ENCODE results near the gene DNAI1. TPM values are rescaled to one million over a fixed set of nuclear protein-coding genes. Genes with fewer than 3 reads are reported as not detected.

Gene DNAI1
- total RNA-seq = under 1 TPM in 1 of 2 donors, not detected in 1; 0.23 TPM

DNA sequence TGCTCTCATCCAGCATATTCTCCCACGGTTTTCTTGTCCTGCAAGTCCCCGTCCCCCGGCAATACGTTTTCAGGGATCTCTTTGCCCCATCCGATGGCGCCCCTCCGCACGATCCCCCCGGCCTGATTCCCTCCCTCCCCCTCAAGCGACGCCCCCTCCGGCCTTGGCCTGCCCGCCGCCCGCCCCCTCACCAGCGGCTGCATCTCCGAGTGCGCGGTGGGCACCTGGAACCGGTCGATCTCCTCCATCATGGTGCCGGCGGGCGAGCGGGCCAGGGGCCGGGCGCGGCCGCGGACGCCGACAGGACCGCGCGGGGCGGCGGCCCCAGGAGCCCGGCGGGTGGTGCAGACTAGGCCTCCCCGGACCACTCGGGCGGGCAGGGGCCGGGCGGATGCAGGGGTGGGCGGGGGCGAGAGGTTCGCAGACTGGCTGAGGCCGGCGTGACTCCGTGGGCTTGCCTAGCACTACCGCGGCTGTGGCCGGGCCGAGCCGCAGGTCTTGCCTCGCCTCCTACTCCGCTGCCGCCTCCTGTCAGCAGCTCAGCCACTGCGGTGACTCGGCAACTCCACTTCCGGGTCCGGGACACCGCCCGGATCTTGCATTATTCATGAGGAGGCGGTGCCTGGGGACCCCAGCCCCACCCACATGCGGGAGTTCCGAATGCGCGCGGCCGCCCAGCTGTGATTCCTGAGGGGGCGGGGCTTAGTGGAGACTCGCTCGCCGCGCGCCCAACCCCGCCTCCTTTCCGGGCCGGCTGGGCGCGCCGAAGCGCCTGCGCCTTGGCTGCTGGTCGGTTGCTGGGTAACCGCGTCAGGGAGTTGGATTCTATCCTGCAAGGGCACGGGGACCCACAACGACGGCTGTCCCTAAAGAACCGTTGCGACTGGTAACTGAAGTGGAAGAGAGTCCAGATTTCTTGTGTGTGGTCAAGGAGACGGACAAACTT, at the start of gene DNAI1, which contains the start of gene FAM219A:
DNAI1 (plus strand) TSS at position 793 of the 946 bp plus-strand sequence. CDS start 201 bp downstream, outside the sequence.
FAM219A (minus strand) TSS at position 558 of the 946 bp plus-strand sequence; CDS start at position 251, 307 bp downstream.
- Mint-ChIP-seq H3K27ac (peak within 1 kb of the TSS; percentile 47), H3K4me3 (peak within 1 kb of the TSS; percentile 90 to 93), H3K36me3 (ENCODE audit: insufficient read depth in 2 of 2) (no peaks in the 10 kb centered on the region), H3K27me3 (ENCODE audit: low read depth) (peaks cover 16% of the 10 kb centered on the region), H3K4me1 (ENCODE audit: low read depth) (peaks cover 67% of the 10 kb centered on the region), H3K9me3 (no peaks in the 10 kb centered on the region)
- ATAC-seq (replicated peaks in 1 of 2) (peak; percentile 94 to 95), DNase-seq (peak; percentile 98 to 100)

GRCh38 chr9:34409154-34409553, 49.5 kb upstream of the DNAI1 start:
- no peaks in the 10 kb centered on the region for H3K4me1 Mint-ChIP-seq (ENCODE audit: low read depth)
- H3K4me3 Mint-ChIP-seq = no peak overlapping the region
- no peaks in the 10 kb centered on the region for H3K27me3 Mint-ChIP-seq (ENCODE audit: low read depth)
- DNase-seq (no peak), ATAC-seq (replicated peaks in 1 of 2) (no peak)
- no peaks in the 10 kb centered on the region for H3K36me3 Mint-ChIP-seq (ENCODE audit: insufficient read depth in 2 of 2)
- H3K9me3 Mint-ChIP-seq = peaks cover 0 to 1% of the 10 kb centered on the region in 2 donors
- H3K27ac Mint-ChIP-seq = no peak overlapping the region

DNA sequence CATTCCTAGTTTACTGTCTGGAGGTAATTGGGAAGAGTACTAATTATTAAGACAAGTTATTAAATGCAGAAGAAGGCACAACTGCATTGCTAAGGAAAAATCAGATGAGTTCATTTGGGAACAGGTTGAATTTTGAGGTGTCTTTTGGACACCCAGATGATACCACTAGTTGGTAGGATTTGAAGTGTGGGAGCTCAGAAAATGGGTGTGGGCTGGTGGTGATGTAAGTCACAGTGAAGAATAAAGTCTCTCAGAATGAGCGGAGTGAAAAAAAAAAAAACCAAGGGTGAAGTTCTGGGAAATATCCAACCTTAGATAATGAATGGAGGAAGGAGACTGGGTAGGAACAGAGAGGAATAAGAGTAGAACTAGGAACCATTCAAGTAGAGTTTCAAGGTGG, 46.3 kb upstream of the DNAI1 start:
- H3K36me3 Mint-ChIP-seq (ENCODE audit: insufficient read depth in 2 of 2) = no peaks in the 10 kb centered on the region
- H3K4me1 Mint-ChIP-seq (ENCODE audit: low read depth) = no peaks in the 10 kb centered on the region
- DNase-seq (no peak), ATAC-seq (replicated peaks in 1 of 2) (no peak)
- H3K27ac Mint-ChIP-seq = no peak overlapping the region
- H3K4me3 Mint-ChIP-seq = no peak overlapping the region
- no peaks in the 10 kb centered on the region for H3K27me3 Mint-ChIP-seq (ENCODE audit: low read depth)
- H3K9me3 Mint-ChIP-seq = peaks cover 0 to 1% of the 10 kb centered on the region in 2 donors

DNA sequence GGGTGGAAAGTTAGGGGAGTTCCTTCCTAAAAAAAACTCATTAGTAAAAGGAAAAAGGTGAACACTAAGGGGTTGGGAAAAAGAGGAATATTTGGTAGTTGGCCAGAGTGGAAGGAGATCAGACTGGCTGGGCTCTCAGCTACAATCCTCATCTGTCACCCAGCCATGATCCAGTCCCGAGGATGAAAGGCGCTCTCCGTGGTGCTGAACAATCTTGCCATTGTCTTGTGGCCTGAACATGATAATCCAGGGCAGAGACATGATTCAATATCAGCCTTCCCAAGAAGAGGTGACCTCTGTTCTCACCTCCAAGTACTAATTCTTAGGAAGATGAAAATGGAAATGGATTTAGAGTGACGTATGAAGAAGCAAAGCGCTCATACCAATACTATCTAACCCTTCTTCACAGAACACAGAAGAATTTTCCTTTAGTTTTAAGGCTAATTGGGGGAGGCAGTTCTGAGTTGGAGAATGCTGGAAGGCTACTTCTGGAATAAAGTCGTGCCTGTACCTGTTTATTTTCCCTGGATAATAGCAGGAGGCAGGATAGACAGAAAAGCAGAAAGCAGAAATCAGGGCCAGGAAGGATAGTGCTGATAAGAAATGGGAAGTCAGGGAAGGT, 45.3 kb upstream of the DNAI1 start:
- H3K36me3 Mint-ChIP-seq (ENCODE audit: insufficient read depth in 2 of 2) = no peaks in the 10 kb centered on the region
- ATAC-seq (replicated peaks in 1 of 2) (no peak), DNase-seq (peak; percentile 30 to 41)
- no peaks in the 10 kb centered on the region for H3K27me3 Mint-ChIP-seq (ENCODE audit: low read depth)
- H3K4me3 Mint-ChIP-seq = no peak overlapping the region
- no peaks in the 10 kb centered on the region for H3K4me1 Mint-ChIP-seq (ENCODE audit: low read depth)
- peaks cover 0 to 1% of the 10 kb centered on the region in 2 donors for H3K9me3 Mint-ChIP-seq
- no peak overlapping the region for H3K27ac Mint-ChIP-seq

- Mint-ChIP-seq H3K4me3 (no peak overlapping the region), H3K27me3 (ENCODE audit: low read depth) (no peaks in the 10 kb centered on the region), H3K36me3 (ENCODE audit: insufficient read depth in 2 of 2) (no peaks in the 10 kb centered on the region), H3K4me1 (ENCODE audit: low read depth) (no peaks in the 10 kb centered on the region), H3K27ac (no peak overlapping the region), H3K9me3 (peaks cover 0 to under 1% of the 10 kb centered on the region in 2 donors)
- DNase-seq (no peak), ATAC-seq (replicated peaks in 1 of 2) (no peak)
Observed at GRCh38 chr9:34417734-34418133, 40.9 kb upstream of the DNAI1 start.

DNA sequence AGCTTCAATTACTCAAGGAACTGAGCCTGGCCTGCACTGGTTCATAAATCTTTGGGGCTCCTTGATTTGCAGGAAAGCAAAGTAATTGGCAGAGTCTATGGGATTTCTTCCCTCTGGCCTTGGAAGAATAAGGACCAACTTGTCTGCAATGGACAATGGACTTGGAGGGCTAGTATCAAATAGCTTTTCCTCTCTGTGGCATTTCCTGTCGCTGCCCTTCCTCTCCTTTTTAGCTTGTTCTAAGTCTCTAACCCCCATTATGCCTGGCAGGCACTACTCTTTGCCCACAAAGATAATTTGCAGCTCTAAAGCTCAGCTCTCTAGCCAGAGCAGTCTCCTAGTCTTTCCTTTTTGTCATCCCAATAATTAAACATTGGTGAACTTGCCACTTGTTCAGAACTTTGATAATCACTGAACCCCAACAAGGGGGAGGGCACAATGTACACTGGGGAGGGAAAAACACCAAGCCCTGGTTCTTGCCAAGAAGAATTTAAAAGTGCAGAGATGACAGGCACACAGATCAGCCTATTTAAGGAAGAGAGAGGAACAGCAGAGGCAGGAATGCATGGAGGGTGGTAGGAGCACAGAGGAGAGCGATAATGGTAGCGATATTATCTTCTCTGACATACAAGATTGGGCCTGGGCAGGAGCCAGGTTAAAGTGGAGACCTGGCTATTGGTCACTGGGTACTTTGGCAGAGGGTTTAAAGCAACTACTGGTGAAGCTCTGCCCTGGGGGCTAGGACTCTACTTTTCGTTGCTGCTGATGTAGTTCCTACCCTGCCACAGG, 38.7 kb upstream of the DNAI1 start:
- Mint-ChIP-seq H3K27me3 (ENCODE audit: low read depth) (no peaks in the 10 kb centered on the region), H3K4me3 (no peak overlapping the region), H3K9me3 (no peaks in the 10 kb centered on the region), H3K27ac (no peak overlapping the region), H3K4me1 (ENCODE audit: low read depth) (no peaks in the 10 kb centered on the region), H3K36me3 (ENCODE audit: insufficient read depth in 2 of 2) (no peaks in the 10 kb centered on the region)
- no peak for ATAC-seq (replicated peaks in 1 of 2)
- DNase-seq = no peak

DNA sequence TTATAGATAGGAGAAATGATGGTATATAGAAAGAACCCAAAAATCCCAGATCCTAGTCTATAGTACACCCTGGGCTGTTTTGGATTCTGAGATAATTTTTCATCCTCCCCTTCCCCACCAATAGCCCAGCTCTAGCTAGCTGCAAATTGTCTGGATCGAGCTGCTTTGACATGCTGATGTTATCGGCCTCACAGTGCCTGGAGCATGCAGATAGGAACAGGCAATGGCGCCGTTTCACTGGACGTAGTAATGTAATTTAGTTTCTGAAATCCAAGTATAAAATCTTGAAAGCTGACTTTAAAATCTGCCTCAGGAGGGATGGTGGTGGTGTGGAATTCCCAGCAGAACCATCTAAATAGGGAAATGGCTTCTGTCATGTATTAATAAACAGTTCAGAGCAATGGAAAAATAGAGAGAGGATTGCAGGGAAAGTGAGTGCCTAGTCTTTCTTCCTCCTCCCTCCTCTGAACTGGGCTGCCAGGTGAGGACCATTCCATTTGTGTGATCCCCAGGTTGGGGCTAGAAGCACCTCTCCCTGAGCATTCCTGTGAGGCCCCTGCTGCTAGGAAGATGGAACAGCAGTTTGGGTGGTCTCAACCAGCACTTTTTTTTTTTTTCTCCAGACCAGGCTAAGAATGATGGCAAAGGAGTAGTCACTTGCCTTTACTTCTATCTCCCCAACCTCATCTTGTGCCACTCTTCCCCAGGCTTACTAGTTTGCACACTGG, 32.1 kb upstream of the DNAI1 start:
- H3K27ac Mint-ChIP-seq = no peak overlapping the region
- ATAC-seq (replicated peaks in 1 of 2) (no peak), DNase-seq (no peak)
- H3K36me3 Mint-ChIP-seq (ENCODE audit: insufficient read depth in 2 of 2) = no peaks in the 10 kb centered on the region
- no peaks in the 10 kb centered on the region for H3K4me1 Mint-ChIP-seq (ENCODE audit: low read depth)
- no peaks in the 10 kb centered on the region for H3K27me3 Mint-ChIP-seq (ENCODE audit: low read depth)
- H3K9me3 Mint-ChIP-seq = no peaks in the 10 kb centered on the region
- H3K4me3 Mint-ChIP-seq = no peak overlapping the region

DNA sequence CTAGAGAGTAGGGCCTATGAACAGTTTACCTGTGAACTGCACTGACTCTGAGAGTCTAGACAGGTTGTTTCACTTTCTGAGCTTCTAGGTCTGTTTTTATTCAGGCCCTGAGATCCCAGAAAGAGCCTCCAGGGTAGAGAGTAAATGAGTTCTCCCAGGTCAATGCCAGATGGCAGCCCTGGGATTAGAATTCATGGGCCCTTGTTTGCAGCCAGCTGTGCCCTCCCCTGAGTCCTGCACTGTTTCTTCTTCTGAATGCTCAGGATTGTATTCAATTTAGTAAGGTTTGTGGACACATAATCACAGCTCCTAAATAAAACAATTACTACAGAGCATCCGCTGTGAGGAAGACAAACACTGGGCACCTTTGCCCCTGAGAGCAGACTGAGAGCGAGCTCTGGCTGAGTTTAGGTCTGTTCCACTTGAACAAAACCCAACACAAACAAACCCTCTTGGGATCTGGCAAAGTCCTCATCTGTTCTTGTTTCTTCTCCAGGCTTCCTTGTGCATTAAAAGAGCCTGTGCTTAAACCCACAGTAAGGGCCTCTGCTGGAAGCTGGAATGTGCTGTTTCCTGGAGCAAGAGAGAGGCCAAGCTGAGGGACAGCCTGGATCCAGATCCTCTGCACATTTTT, 30.2 kb upstream of the DNAI1 start:
- DNase-seq = no peak
- no peak overlapping the region for H3K4me3 Mint-ChIP-seq
- no peak overlapping the region for H3K27ac Mint-ChIP-seq
- H3K4me1 Mint-ChIP-seq (ENCODE audit: low read depth) = no peaks in the 10 kb centered on the region
- no peaks in the 10 kb centered on the region for H3K9me3 Mint-ChIP-seq
- ATAC-seq (replicated peaks in 1 of 2) = no peak
- H3K27me3 Mint-ChIP-seq (ENCODE audit: low read depth) = no peaks in the 10 kb centered on the region
- H3K36me3 Mint-ChIP-seq (ENCODE audit: insufficient read depth in 2 of 2) = no peaks in the 10 kb centered on the region

DNA sequence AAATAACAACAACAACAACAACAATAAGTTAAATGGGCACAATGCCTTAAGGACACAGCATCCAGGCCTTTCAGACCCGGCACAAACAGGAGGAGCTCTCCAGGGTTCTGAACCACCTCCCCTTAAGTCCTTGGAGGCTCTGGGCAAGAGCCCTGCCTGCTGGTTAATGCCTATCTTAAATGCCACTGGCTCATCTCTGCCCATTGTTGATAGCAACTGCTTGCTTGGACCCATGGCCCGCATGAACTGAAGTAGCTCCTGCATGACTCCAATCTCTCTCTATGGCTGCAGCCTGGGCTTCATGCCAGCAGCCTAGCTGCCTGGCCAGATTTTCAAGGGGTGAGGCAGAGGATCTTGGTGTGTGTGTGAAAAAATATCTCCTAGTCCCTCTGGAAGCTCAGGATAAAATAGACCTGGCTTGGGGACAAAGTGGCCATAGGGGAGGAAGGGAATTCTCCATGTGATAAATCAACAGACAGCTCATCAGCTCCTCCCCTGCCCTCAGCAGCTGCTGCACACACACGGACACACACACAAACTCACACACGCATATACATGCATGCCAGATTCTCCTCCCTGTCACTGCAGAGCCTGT, 27.7 kb upstream of the DNAI1 start:
- Mint-ChIP-seq H3K9me3 (no peaks in the 10 kb centered on the region), H3K36me3 (ENCODE audit: insufficient read depth in 2 of 2) (no peaks in the 10 kb centered on the region), H3K4me1 (ENCODE audit: low read depth) (no peaks in the 10 kb centered on the region), H3K4me3 (no peak overlapping the region), H3K27me3 (ENCODE audit: low read depth) (no peaks in the 10 kb centered on the region), H3K27ac (no peak overlapping the region)
- DNase-seq (peak; percentile 7 to 18), ATAC-seq (replicated peaks in 1 of 2) (no peak)

- H3K27me3 Mint-ChIP-seq (ENCODE audit: low read depth) = no peaks in the 10 kb centered on the region
- no peaks in the 10 kb centered on the region for H3K36me3 Mint-ChIP-seq (ENCODE audit: insufficient read depth in 2 of 2)
- no peaks in the 10 kb centered on the region for H3K9me3 Mint-ChIP-seq
- H3K27ac Mint-ChIP-seq = no peak overlapping the region
- H3K4me1 Mint-ChIP-seq (ENCODE audit: low read depth) = no peaks in the 10 kb centered on the region
- no peak overlapping the region for H3K4me3 Mint-ChIP-seq
- ATAC-seq (replicated peaks in 1 of 2) (no peak), DNase-seq (no peak)
Observed at GRCh38 chr9:34431667-34432066, 26.9 kb upstream of the DNAI1 start.

DNA sequence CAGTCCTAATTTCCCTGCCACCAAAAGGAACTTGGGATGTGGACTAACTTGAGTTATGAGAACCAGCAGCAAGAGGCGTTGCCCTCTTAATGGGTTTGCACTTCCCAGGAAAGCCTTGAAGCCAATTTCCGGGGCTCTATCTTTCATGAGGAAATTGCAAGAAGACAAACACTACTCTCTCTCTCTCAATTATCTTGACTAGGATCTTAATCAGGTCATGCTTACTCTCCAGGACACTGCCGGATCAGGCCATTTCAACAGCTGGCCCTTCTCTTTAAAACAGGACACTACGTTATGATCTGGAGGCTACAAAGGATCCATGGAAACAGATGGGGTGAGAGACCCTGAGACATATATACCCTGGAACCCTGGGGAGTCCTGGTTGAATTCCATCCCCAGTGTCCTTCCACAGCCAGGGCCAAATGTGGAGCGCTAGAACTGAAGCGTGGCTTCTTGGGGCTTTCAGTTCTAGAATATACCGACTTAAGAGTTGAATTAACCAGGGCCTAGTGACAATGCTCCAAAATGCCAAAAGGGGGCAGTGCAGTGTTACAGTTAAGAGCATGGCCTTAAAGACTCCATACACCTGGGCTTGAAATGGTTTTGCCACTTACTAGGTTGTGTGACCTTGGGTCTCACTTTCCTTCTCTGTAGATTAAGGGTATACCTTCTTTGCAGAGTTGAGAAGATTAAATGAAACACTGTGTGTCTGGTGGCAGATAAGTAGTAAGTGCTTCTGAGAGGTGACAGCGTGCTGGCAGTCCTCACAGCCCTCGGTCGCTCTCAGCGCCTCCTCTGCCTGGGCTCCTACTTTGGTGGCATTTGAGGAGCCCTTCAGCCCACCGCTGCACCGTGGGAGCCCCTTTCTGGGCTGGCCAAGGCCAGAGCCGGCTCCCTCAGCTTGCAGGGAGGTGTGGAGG, 21.3 kb upstream of the DNAI1 start:
- no peak overlapping the region for H3K4me3 Mint-ChIP-seq
- no peaks in the 10 kb centered on the region for H3K27me3 Mint-ChIP-seq (ENCODE audit: low read depth)
- no peak overlapping the region for H3K27ac Mint-ChIP-seq
- peaks cover 6% of the 10 kb centered on the region for H3K4me1 Mint-ChIP-seq (ENCODE audit: low read depth)
- no peaks in the 10 kb centered on the region for H3K9me3 Mint-ChIP-seq
- peak; percentile 54 to 68 for DNase-seq
- peak; percentile 88 to 94 for ATAC-seq (replicated peaks in 1 of 2)
- H3K36me3 Mint-ChIP-seq (ENCODE audit: insufficient read depth in 2 of 2) = no peaks in the 10 kb centered on the region
